ENCODE results near the gene PROX1.

PROX1 gene

GRCh38 chr1:214066936-214067335, 79.2 kb downstream of the PROX1 start:
- H3K4ac ChIP-seq (ENCODE audit: low read depth, low read length) = no peak overlapping the region
- no peak overlapping the region for H2BK5ac ChIP-seq (ENCODE audit: low read depth, low read length, poor library complexity)
- H3K4me3 ChIP-seq (ENCODE audit: low read depth, low read length) = no peak overlapping the region
- H2BK120ac ChIP-seq (ENCODE audit: insufficient read depth, low read length, poor library complexity) = no peak overlapping the region
- H4K91ac ChIP-seq (ENCODE audit: low read depth, low read length) = no peak overlapping the region
- no CpG with 5 or more reads among the region's 3 CpGs for WGBS (ENCODE audit: extremely low coverage, insufficient coverage, insufficient read length)
- no peak overlapping the region for H3K9ac ChIP-seq (ENCODE audit: low read length)
- H3K27ac ChIP-seq (ENCODE audit: low read depth, low read length) = no peak overlapping the region
- no peaks in the 10 kb centered on the region for H3K9me3 ChIP-seq (ENCODE audit: insufficient read depth, low read depth, low read length)
- H2AK5ac ChIP-seq (ENCODE audit: low read length) = no peak overlapping the region
- no peaks in the 10 kb centered on the region for H3K79me2 ChIP-seq (ENCODE audit: control insufficient read depth, insufficient read depth, low read length, poor library complexity)
- H3K18ac ChIP-seq (ENCODE audit: low read length) = no peak overlapping the region
- H2BK12ac ChIP-seq (ENCODE audit: low read length) = no peak overlapping the region
- H3K27me3 ChIP-seq (ENCODE audit: insufficient read depth, low read length) = no peaks in the 10 kb centered on the region
- H2AFZ ChIP-seq (ENCODE audit: insufficient read depth, low read length, poor library complexity) = no peak overlapping the region
- no peak overlapping the region for H3K23ac ChIP-seq (ENCODE audit: low read length)
- DNase-seq = no peak
- no peak overlapping the region for H4K12ac ChIP-seq (ENCODE audit: low read depth, low read length)
- H3K14ac ChIP-seq (ENCODE audit: low read length) = no peak overlapping the region
- H3K79me1 ChIP-seq (ENCODE audit: low read length) = no peaks in the 10 kb centered on the region
- no peaks in the 10 kb centered on the region for H3K36me3 ChIP-seq (ENCODE audit: control insufficient read depth in 1 of 2, insufficient read depth in 2 of 2, low read length in 2 of 2)
- no peak overlapping the region for H4K8ac ChIP-seq (ENCODE audit: low read depth, low read length)
- H3K4me2 ChIP-seq (ENCODE audit: low read length) = no peak overlapping the region
- H3K4me1 ChIP-seq (ENCODE audit: control insufficient read depth in 1 of 2, insufficient read depth in 2 of 2, low read length in 2 of 2) = no peaks in the 10 kb centered on the region

- no peak for DNase-seq
- H3K4me3 ChIP-seq (ENCODE audit: low read depth, low read length) = no peak overlapping the region
- H3K36me3 ChIP-seq (ENCODE audit: control insufficient read depth in 1 of 2, insufficient read depth in 2 of 2, low read length in 2 of 2) = no peaks in the 10 kb centered on the region
- no peak overlapping the region for H4K8ac ChIP-seq (ENCODE audit: low read depth, low read length)
- WGBS (ENCODE audit: extremely low coverage, insufficient coverage, insufficient read length) = no CpG with 5 or more reads among the region's 7 CpGs
- no peak overlapping the region for H3K23ac ChIP-seq (ENCODE audit: low read length)
- no peak overlapping the region for H3K14ac ChIP-seq (ENCODE audit: low read length)
- no peak overlapping the region for H2BK12ac ChIP-seq (ENCODE audit: low read length)
- no peak overlapping the region for H4K91ac ChIP-seq (ENCODE audit: low read depth, low read length)
- H3K9ac ChIP-seq (ENCODE audit: low read length) = no peak overlapping the region
- no peak overlapping the region for H2BK120ac ChIP-seq (ENCODE audit: insufficient read depth, low read length, poor library complexity)
- H3K9me3 ChIP-seq (ENCODE audit: insufficient read depth, low read depth, low read length) = no peaks in the 10 kb centered on the region
- H2AFZ ChIP-seq (ENCODE audit: insufficient read depth, low read length, poor library complexity) = no peak overlapping the region
- H2BK5ac ChIP-seq (ENCODE audit: low read depth, low read length, poor library complexity) = no peak overlapping the region
- H3K18ac ChIP-seq (ENCODE audit: low read length) = no peak overlapping the region
- H3K27ac ChIP-seq (ENCODE audit: low read depth, low read length) = no peak overlapping the region
- no peak overlapping the region for H3K4me2 ChIP-seq (ENCODE audit: low read length)
- H3K79me1 ChIP-seq (ENCODE audit: low read length) = no peaks in the 10 kb centered on the region
- H3K27me3 ChIP-seq (ENCODE audit: insufficient read depth, low read length) = no peaks in the 10 kb centered on the region
- no peak overlapping the region for H3K4ac ChIP-seq (ENCODE audit: low read depth, low read length)
- no peak overlapping the region for H2AK5ac ChIP-seq (ENCODE audit: low read length)
- no peaks in the 10 kb centered on the region for H3K79me2 ChIP-seq (ENCODE audit: control insufficient read depth, insufficient read depth, low read length, poor library complexity)
- no peaks in the 10 kb centered on the region for H3K4me1 ChIP-seq (ENCODE audit: control insufficient read depth in 1 of 2, insufficient read depth in 2 of 2, low read length in 2 of 2)
- no peak overlapping the region for H4K12ac ChIP-seq (ENCODE audit: low read depth, low read length)
These were observed 79.6 kb downstream of the PROX1 start for GRCh38 chr1:214067397-214067796.

GRCh38 chr1:214067853-214068703, 80.3 kb downstream of the PROX1 start:
- Histone ChIP-seq H3K23ac (ENCODE audit: low read length) (no peak overlapping the region), H3K79me2 (ENCODE audit: control insufficient read depth, insufficient read depth, low read length, poor library complexity) (no peaks in the 10 kb centered on the region), H2BK120ac (ENCODE audit: insufficient read depth, low read length, poor library complexity) (no peak overlapping the region), H4K12ac (ENCODE audit: low read depth, low read length) (no peak overlapping the region), H3K4me3 (ENCODE audit: low read depth, low read length) (peak overlapping the region; percentile 25), H2BK12ac (ENCODE audit: low read length) (no peak overlapping the region), H2AFZ (ENCODE audit: insufficient read depth, low read length, poor library complexity) (no peak overlapping the region), H2BK5ac (ENCODE audit: low read depth, low read length, poor library complexity) (no peak overlapping the region), H2AK5ac (ENCODE audit: low read length) (no peak overlapping the region), H3K9me3 (ENCODE audit: insufficient read depth, low read depth, low read length) (no peaks in the 10 kb centered on the region), H3K79me1 (ENCODE audit: low read length) (no peaks in the 10 kb centered on the region), H4K8ac (ENCODE audit: low read depth, low read length) (no peak overlapping the region), H3K36me3 (ENCODE audit: control insufficient read depth in 1 of 2, insufficient read depth in 2 of 2, low read length in 2 of 2) (no peaks in the 10 kb centered on the region), H3K4me2 (ENCODE audit: low read length) (no peak overlapping the region), H3K14ac (ENCODE audit: low read length) (no peak overlapping the region), H3K18ac (ENCODE audit: low read length) (no peak overlapping the region), H4K91ac (ENCODE audit: low read depth, low read length) (no peak overlapping the region), H3K4me1 (ENCODE audit: control insufficient read depth in 1 of 2, insufficient read depth in 2 of 2, low read length in 2 of 2) (no peaks in the 10 kb centered on the region), H3K4ac (ENCODE audit: low read depth, low read length) (no peak overlapping the region), H3K27me3 (ENCODE audit: insufficient read depth, low read length) (no peaks in the 10 kb centered on the region), H3K27ac (ENCODE audit: low read depth, low read length) (no peak overlapping the region), H3K9ac (ENCODE audit: low read length) (no peak overlapping the region)
- DNase-seq = no peak
- whole genome bisulfite sequencing (ENCODE audit: extremely low coverage, insufficient coverage, insufficient read length) = no CpG with 5 or more reads among the region's 11 CpGs

GRCh38 chr1:214068979-214069378, 81.2 kb downstream of the PROX1 start:
- no peak for DNase-seq
- Histone ChIP-seq H3K18ac (ENCODE audit: low read length) (no peak overlapping the region), H3K79me2 (ENCODE audit: control insufficient read depth, insufficient read depth, low read length, poor library complexity) (no peaks in the 10 kb centered on the region), H3K27me3 (ENCODE audit: insufficient read depth, low read length) (no peaks in the 10 kb centered on the region), H2AFZ (ENCODE audit: insufficient read depth, low read length, poor library complexity) (no peak overlapping the region), H3K14ac (ENCODE audit: low read length) (no peak overlapping the region), H2BK120ac (ENCODE audit: insufficient read depth, low read length, poor library complexity) (no peak overlapping the region), H2AK5ac (ENCODE audit: low read length) (no peak overlapping the region), H3K36me3 (ENCODE audit: control insufficient read depth in 1 of 2, insufficient read depth in 2 of 2, low read length in 2 of 2) (no peaks in the 10 kb centered on the region), H3K4me2 (ENCODE audit: low read length) (no peak overlapping the region), H4K91ac (ENCODE audit: low read depth, low read length) (no peak overlapping the region), H3K4ac (ENCODE audit: low read depth, low read length) (no peak overlapping the region), H2BK12ac (ENCODE audit: low read length) (no peak overlapping the region), H4K12ac (ENCODE audit: low read depth, low read length) (no peak overlapping the region), H3K23ac (ENCODE audit: low read length) (no peak overlapping the region), H2BK5ac (ENCODE audit: low read depth, low read length, poor library complexity) (no peak overlapping the region), H3K9ac (ENCODE audit: low read length) (no peak overlapping the region), H4K8ac (ENCODE audit: low read depth, low read length) (no peak overlapping the region), H3K4me1 (ENCODE audit: control insufficient read depth in 1 of 2, insufficient read depth in 2 of 2, low read length in 2 of 2) (no peaks in the 10 kb centered on the region), H3K79me1 (ENCODE audit: low read length) (no peaks in the 10 kb centered on the region), H3K4me3 (ENCODE audit: low read depth, low read length) (no peak overlapping the region), H3K27ac (ENCODE audit: low read depth, low read length) (no peak overlapping the region), H3K9me3 (ENCODE audit: insufficient read depth, low read depth, low read length) (no peaks in the 10 kb centered on the region)
- no CpG with 5 or more reads among the region's 1 CpG for WGBS (ENCODE audit: extremely low coverage, insufficient coverage, insufficient read length)

Data from trophoblast cell (in vitro differentiated cells and primary cell).